Adrenal gland (tissue), 12 donors: Measurements from ENCODE around the gene STC2. TPM values are rescaled to one million over a fixed set of nuclear protein-coding genes. Genes with fewer than 3 reads are reported as not detected.

Source experiments
- DNase-seq, 7 donors: peaks; one replicate each; pipeline ENCODE4 v3.0.0-alpha.2; 2019 to 2020
- H3K27ac ChIP-seq, 5 donors: fragments of 200-600 bp; sonication (generic) in 4 of 5; 1 replicate in 3 of 5; 2 replicates in 2 of 5; pipeline versions ENCODE4 v1.5.1 to v1.8.0; 2016 to 2020; ENCODE audit warnings: mild to moderate bottlenecking in 1 of 5
- H3K27me3 ChIP-seq: fragments of 200-600 bp; 2 replicates; pipeline ENCODE4 v1.8.0; 2021
- H3K36me3 ChIP-seq, 2 donors: fragments of 200-600 bp; replicated peaks in 1 of 2; 1 replicate in 1 of 2; 2 replicates in 1 of 2; pipeline versions ENCODE4 v1.5.1 to v1.8.0; 2018 to 2022
- H3K4me1 ChIP-seq, 2 donors: fragments of 200-600 bp; replicated peaks in 1 of 2; 1 replicate in 1 of 2; 2 replicates in 1 of 2; pipeline versions ENCODE4 v1.5.1 to v1.8.0; 2018 to 2021
- H3K4me3 ChIP-seq, 4 donors: fragments of 200-600 bp; sonication (generic) in 3 of 4; one replicate each; pipeline ENCODE4 v1.5.1; 2016 to 2018
- H3K9me3 ChIP-seq, 3 donors: fragments of 200-600 bp; sonication (generic) in 1 of 3; replicated peaks in 1 of 3; 1 replicate in 2 of 3; 2 replicates in 1 of 3; pipeline versions ENCODE4 v1.5.1 to v1.8.0; 2016 to 2021
- POLR2A ChIP-seq, 2 donors: fragments of 450-650 bp; IDR thresholded peaks; one replicate each; pipeline ENCODE4 v1.6.1; 2017; ENCODE audit warnings: antibody characterized with exemption in 2 of 2, mild to moderate bottlenecking in 2 of 2, moderate library complexity in 1 of 2
- WGBS, 4 donors: extraction: QIAGEN DNeasy Blood & Tissue Kit in 2 of 4; methylation state at CpG; one replicate each; pipeline versions ENCODE4 v1.1.5 to v1.1.7; 2013 to 2017; 5-methylcytosine and 5-hydroxymethylcytosine counted together
- intact Hi-C, 2 donors: fragments of 100-400 bp; cut with DNase I; formaldehyde crosslinking; loops; one replicate each; pipeline versions ENCODE4 v1.14.1 to v1.15.0; 2022 to 2023
- polyA plus RNA-seq, 3 donors: library from polyadenylated mRNA; stranded (reverse); fragments of 200-250 nt in 2 of 3; fragments of 350-450 nt in 1 of 3; fragmentation: Illumina TruSeq in 1 of 3; extraction: RNeasy Lipid Tissue Mini Kit (QIAGEN cat#74804) in 1 of 3; gene quantifications; one replicate each; pipeline ENCODE4 v1.2.3, GENCODE V29; 2013 to 2014
- total RNA-seq, 9 donors: library from RNA; depleted of rRNA in 4 of 9; stranded (reverse); fragments of >200 nt in 4 of 9; fragments of 120-200 nt in 1 of 9; fragmentation: NEBNext Ultra II Directional in 1 of 9; extraction: Animal tissue kit (Norgen Biotek cat#: 25700) in 1 of 9; gene quantifications; one replicate each; pipeline versions ENCODE4 v1.1.0 to v1.2.4, GENCODE V29; 2013 to 2023
- TF ChIP-seq, protein P1 (sequence below), 6 experiments: fragments of 450-650 bp in 4 of 6; fragments of 200-600 bp in 2 of 6; sonication (generic) in 1 of 6; IDR thresholded peaks; 1 replicate in 5 of 6; 2 replicates in 1 of 6; pipeline versions ENCODE4 v1.5.1 to v1.8.0; 2016 to 2021; ENCODE audit warnings: antibody characterized with exemption in 6 of 6, mild to moderate bottlenecking in 2 of 6, moderate library complexity in 1 of 6
- donor health status: healthy with polysubstance abuse.
- donor health status: Bipolar disorder and iron deficiency.
- donor health status: DM: yes; HTN: yes; CAD: no.
- donor health status: DM: no; HTN: no; CAD: no.
- donor health status: DM: no; HTN: no; CAD: no.
- donor health status: DM: yes; HTN: yes; CAD: no.

STC2 gene
- total and polyA plus RNA-seq, 12 donors: 0.28 to 3.5 (median 1.0) TPM

DNA sequence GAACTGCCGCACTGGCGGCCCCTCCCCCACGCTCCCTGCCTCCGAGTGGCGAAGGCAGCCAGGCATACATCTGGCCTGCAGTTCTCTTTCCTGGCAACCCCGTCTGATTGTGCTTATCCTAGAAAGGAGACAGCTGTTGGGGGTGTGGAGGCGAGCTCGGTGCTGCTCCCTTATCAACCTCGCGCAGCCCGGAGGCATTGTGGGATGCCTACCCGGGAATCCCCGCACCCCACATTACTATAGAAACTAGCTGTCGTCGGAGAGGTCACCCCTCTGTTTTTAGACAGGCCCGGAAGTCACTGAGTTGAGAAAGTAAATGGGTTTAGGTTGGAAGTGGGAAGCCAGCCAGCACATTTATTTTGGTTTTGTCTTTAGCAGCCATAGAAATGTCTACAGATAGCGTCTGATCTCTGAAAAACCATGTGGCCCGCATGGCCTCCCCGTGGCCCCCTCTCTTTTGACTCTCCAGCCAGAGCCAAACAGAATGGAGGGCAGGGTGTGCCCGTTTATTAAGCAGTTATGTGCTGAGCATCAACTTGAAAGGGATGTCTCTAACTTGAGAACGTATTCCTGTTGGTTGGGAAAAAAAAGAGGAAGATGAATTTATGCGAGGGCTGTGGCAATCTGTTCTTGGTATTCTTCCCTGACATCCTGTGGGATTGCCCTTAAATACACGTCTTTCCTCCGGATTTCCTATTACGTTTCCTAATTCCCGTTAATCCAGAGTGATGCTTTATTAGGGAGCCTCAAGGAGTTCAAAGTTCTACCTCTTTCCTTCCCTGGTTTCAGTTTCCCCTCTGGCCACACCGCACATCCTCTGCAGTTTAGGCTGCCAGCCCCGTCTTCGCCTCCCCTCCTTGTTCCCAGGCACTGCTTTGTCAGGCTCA lies 3.9 kb downstream of the STC2 start:
- no peak overlapping the region for H3K4me3 ChIP-seq
- H3K27ac ChIP-seq: peak overlapping the region in 4 of 5 donors; percentile 24 to 74 (median 46)
- no peak for TF ChIP-seq POLR2A (IDR thresholded peaks at IDR 0.05)
- TF ChIP-seq, protein P1, sequence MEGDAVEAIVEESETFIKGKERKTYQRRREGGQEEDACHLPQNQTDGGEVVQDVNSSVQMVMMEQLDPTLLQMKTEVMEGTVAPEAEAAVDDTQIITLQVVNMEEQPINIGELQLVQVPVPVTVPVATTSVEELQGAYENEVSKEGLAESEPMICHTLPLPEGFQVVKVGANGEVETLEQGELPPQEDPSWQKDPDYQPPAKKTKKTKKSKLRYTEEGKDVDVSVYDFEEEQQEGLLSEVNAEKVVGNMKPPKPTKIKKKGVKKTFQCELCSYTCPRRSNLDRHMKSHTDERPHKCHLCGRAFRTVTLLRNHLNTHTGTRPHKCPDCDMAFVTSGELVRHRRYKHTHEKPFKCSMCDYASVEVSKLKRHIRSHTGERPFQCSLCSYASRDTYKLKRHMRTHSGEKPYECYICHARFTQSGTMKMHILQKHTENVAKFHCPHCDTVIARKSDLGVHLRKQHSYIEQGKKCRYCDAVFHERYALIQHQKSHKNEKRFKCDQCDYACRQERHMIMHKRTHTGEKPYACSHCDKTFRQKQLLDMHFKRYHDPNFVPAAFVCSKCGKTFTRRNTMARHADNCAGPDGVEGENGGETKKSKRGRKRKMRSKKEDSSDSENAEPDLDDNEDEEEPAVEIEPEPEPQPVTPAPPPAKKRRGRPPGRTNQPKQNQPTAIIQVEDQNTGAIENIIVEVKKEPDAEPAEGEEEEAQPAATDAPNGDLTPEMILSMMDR (IDR thresholded peaks at IDR 0.05): no peak
- peaks cover 7 to 34% of the 10 kb centered on the region in 2 donors for H3K4me1 ChIP-seq
- intact Hi-C loops: no loop called here
- peaks cover 51% of the 10 kb centered on the region for H3K27me3 ChIP-seq
- peak; percentile 49 to 77 (median 64) for DNase-seq
- 32 to 45% (median 33%) methylated on average over 29 of the region's 29 CpGs for WGBS, 4 donors
- H3K9me3 ChIP-seq: no peaks in the 10 kb centered on the region
- H3K36me3 ChIP-seq: no peaks in the 10 kb centered on the region

DNA sequence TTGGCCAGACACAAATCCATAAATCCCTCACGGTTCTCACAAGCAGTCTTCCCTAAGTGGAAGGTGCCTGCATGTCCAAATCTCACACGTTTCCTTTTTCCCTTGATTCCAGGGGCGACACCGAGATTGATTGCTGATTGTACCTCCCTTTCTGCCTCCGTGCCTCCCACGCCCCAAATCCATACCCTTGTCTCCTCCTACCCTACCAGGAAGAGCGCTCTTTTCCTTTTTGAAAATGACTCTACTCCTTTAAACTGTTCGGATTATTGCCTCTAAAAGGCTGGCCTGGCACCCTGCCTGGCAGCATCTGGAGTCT lies 4.5 kb downstream of the STC2 start:
- no peak for TF ChIP-seq POLR2A (IDR thresholded peaks at IDR 0.05)
- TF ChIP-seq, protein P1 (IDR thresholded peaks at IDR 0.05): no peak
- H3K27me3 ChIP-seq: peaks cover 45% of the 10 kb centered on the region
- H3K4me1 ChIP-seq: peaks cover 7 to 28% of the 10 kb centered on the region in 2 donors
- H3K4me3 ChIP-seq: no peak overlapping the region
- intact Hi-C loops: no loop called here
- no peaks in the 10 kb centered on the region for H3K9me3 ChIP-seq
- H3K36me3 ChIP-seq: no peaks in the 10 kb centered on the region
- DNase-seq: no peak
- H3K27ac ChIP-seq: peak overlapping the region in 2 of 5 donors; percentile 60 to 74
- WGBS, 4 donors: 45 to 47% (median 46%) methylated on average over 8 of the region's 8 CpGs

DNA sequence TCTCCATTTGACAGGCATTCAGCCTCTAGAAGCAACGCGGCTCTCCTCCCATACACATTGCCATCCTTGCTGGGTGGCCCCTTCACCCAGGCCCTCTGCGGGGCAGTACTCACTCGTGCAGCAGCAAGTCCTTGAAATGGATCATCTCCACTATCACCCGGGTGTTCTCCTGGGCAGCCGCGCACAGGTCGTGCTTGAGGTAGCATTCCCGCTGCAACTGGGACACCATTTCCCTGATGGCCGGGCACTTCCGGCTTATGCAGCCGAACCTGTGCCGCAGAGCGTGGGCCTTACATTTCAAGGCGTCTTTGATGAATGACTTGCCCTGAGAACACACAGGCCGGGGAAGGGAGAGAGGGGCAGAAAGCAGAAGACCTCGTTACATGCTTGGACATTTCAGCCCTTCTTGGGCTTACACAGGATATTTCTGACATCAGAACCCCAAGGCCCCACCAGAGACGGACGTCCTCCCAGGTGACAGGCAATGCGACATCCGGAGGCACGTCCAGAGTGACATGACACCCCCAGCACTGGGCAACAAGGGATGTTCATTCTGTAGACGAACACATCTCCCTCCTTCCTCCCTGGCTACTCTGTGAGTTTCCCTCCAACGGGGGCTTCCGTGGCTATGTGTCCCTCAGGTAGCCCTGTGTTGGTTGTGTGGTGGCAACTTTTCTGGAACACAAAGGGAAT lies 5.0 kb downstream of the STC2 start:
- peak in 1 of 7 donors; percentile 46 for DNase-seq
- intact Hi-C loops: no loop called here
- TF ChIP-seq, protein P1 (IDR thresholded peaks at IDR 0.05): no peak
- TF ChIP-seq POLR2A (IDR thresholded peaks at IDR 0.05): no peak
- peaks cover 2 to 23% of the 10 kb centered on the region in 2 donors for H3K4me1 ChIP-seq
- peaks cover 40% of the 10 kb centered on the region for H3K27me3 ChIP-seq
- no peaks in the 10 kb centered on the region for H3K9me3 ChIP-seq
- H3K36me3 ChIP-seq: no peaks in the 10 kb centered on the region
- WGBS, 4 donors: 60 to 82% (median 75%) methylated on average over 19 to 25 of the region's 25 CpGs
- peak overlapping the region in 2 of 5 donors; percentile 60 to 74 for H3K27ac ChIP-seq
- H3K4me3 ChIP-seq: no peak overlapping the region

- Histone ChIP-seq H3K36me3 (no peaks in the 10 kb centered on the region), H3K4me3 (no peak overlapping the region), H3K27me3 (peaks cover 26% of the 10 kb centered on the region), H3K9me3 (no peaks in the 10 kb centered on the region), H3K4me1 (peaks cover 0 to 14% of the 10 kb centered on the region in 2 donors), H3K27ac (no peak overlapping the region)
- no peak for TF ChIP-seq POLR2A (IDR thresholded peaks at IDR 0.05)
- TF ChIP-seq, protein P1 (IDR thresholded peaks at IDR 0.05): no peak
- WGBS, 4 donors: 79 to 81% (median 80%) methylated on average over 5 of the region's 5 CpGs
- peak in 1 of 7 donors; percentile 13 for DNase-seq
- intact Hi-C loops: no loop called here
Measured at GRCh38 chr5:173321886-173322285, 6.3 kb downstream of the STC2 start.
